Endothelial cell of umbilical vein (primary cell): ENCODE measurements around the gene POU6F2.

Experiments used
- GATA2 ChIP-seq: IDR thresholded peaks from 2 replicates; pipeline ENCODE4 v1.7.0; 2011; ENCODE audit warnings: low read depth, mild to moderate bottlenecking, moderate library complexity, mixed read lengths, low read length; ENCODE audit not compliant: insufficient read length, insufficient read depth
- JUN ChIP-seq: IDR thresholded peaks from 2 replicates; pipeline ENCODE4 v1.6.1; 2011; ENCODE audit warnings: borderline replicate concordance, low read depth; ENCODE audit not compliant: insufficient read length, insufficient read depth
- POLR2AphosphoS5 ChIP-seq: IDR thresholded peaks from 2 replicates; pipeline ENCODE4 v1.6.1; 2012; ENCODE audit warnings: low read depth, mild to moderate bottlenecking, control low read depth, low read length, moderate library complexity; ENCODE audit not compliant: insufficient read depth
- TF ChIP-seq, protein P1 (sequence below), 2 donors: IDR thresholded peaks; 1 replicate in 1 of 2; 2 replicates in 1 of 2; pipeline ENCODE4 v1.5.1; 2011; ENCODE audit warnings: low read length in 2 of 2, mild to moderate bottlenecking in 2 of 2, moderate library complexity in 2 of 2, control low read depth in 1 of 2, inconsistent platforms in 1 of 2, low read depth in 1 of 2; ENCODE audit not compliant: insufficient read depth in 1 of 2; ENCODE audit errors: extremely low read depth in 1 of 2

DNA sequence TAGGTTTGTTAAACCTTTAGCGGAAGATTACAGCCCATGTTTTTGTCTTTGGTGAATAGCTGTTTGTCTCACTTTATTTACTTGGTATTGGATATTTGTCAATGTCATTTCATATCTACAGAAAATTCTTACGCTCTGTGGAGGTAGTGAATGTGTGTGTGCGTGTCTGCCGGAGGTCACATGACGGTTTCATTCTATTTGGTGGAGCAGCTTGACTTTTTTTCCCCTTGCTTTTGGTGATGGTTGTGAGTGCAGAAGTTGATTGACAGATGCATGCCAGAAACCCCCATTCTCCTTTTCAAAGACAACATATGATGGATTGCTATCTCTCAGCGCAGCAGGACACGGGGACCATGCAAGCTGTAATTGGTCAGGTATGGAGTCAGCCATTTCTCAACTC, at the start of gene POU6F2:
- TF ChIP-seq, protein P1, sequence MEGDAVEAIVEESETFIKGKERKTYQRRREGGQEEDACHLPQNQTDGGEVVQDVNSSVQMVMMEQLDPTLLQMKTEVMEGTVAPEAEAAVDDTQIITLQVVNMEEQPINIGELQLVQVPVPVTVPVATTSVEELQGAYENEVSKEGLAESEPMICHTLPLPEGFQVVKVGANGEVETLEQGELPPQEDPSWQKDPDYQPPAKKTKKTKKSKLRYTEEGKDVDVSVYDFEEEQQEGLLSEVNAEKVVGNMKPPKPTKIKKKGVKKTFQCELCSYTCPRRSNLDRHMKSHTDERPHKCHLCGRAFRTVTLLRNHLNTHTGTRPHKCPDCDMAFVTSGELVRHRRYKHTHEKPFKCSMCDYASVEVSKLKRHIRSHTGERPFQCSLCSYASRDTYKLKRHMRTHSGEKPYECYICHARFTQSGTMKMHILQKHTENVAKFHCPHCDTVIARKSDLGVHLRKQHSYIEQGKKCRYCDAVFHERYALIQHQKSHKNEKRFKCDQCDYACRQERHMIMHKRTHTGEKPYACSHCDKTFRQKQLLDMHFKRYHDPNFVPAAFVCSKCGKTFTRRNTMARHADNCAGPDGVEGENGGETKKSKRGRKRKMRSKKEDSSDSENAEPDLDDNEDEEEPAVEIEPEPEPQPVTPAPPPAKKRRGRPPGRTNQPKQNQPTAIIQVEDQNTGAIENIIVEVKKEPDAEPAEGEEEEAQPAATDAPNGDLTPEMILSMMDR (IDR thresholded peaks at IDR 0.05; ENCODE audit: extremely low read depth in 1 of 2, insufficient read depth in 1 of 2, low read depth in 1 of 2, low read length in 2 of 2) = no peak
- TF ChIP-seq GATA2 (no peak), POLR2AphosphoS5 (no peak), JUN (no peak)
